ENCODE measurements around the gene DPYD. TPM values are rescaled to one million over a fixed set of nuclear protein-coding genes. Genes with fewer than 3 reads are reported as not detected.

DPYD gene
- total and polyA plus RNA-seq, 4 donors: 3.7 to 25.5 (median 10.6) TPM

- H3K9me3 ChIP-seq (ENCODE audit: control insufficient read depth, insufficient read depth, low read length): no peaks in the 10 kb centered on the region
- H3K27ac ChIP-seq (ENCODE audit: low read depth, low read length): no peak overlapping the region
- H3K4me3 ChIP-seq (ENCODE audit: low read depth, low read length): no peak overlapping the region
- DNase-seq (ENCODE audit: low read depth in 4 of 6, low spot score in 6 of 6): peak in 2 of 6 donors; percentile 79 to 90
- H3K4me1 ChIP-seq (ENCODE audit: control insufficient read depth, insufficient read depth, low read length): no peaks in the 10 kb centered on the region
- no peaks in the 10 kb centered on the region for H3K36me3 ChIP-seq (ENCODE audit: control insufficient read depth, insufficient read depth, low read length)
- no peaks in the 10 kb centered on the region for H3K27me3 ChIP-seq (ENCODE audit: control insufficient read depth, insufficient read depth, low read length)
- WGBS (ENCODE audit: insufficient coverage): no CpG with 5 or more reads among the region's 6 CpGs
Observed at GRCh38 chr1:97145321-97145956, 775.4 kb downstream of the DPYD start.

- Histone ChIP-seq H3K4me1 (ENCODE audit: control insufficient read depth, insufficient read depth, low read length) (no peaks in the 10 kb centered on the region), H3K9me3 (ENCODE audit: control insufficient read depth, insufficient read depth, low read length) (no peaks in the 10 kb centered on the region), H3K27ac (ENCODE audit: low read depth, low read length) (no peak overlapping the region), H3K4me3 (ENCODE audit: low read depth, low read length) (no peak overlapping the region), H3K36me3 (ENCODE audit: control insufficient read depth, insufficient read depth, low read length) (no peaks in the 10 kb centered on the region), H3K27me3 (ENCODE audit: control insufficient read depth, insufficient read depth, low read length) (no peaks in the 10 kb centered on the region)
- no peak for DNase-seq (ENCODE audit: low read depth in 4 of 6, low spot score in 6 of 6)
Observed at GRCh38 chr1:97144527-97144926, 776.3 kb downstream of the DPYD start.

- H3K4me1 ChIP-seq (ENCODE audit: control insufficient read depth, insufficient read depth, low read length): no peaks in the 10 kb centered on the region
- H3K27me3 ChIP-seq (ENCODE audit: control insufficient read depth, insufficient read depth, low read length): no peaks in the 10 kb centered on the region
- no peak overlapping the region for H3K4me3 ChIP-seq (ENCODE audit: low read depth, low read length)
- H3K9me3 ChIP-seq (ENCODE audit: control insufficient read depth, insufficient read depth, low read length): no peaks in the 10 kb centered on the region
- WGBS (ENCODE audit: insufficient coverage): no CpG with 5 or more reads among the region's 2 CpGs
- no peak for DNase-seq (ENCODE audit: low read depth in 4 of 6, low spot score in 6 of 6)
- no peak overlapping the region for H3K27ac ChIP-seq (ENCODE audit: low read depth, low read length)
- H3K36me3 ChIP-seq (ENCODE audit: control insufficient read depth, insufficient read depth, low read length): no peaks in the 10 kb centered on the region
Observed at GRCh38 chr1:97143236-97143882, 777.5 kb downstream of the DPYD start.

- H3K9me3 ChIP-seq (ENCODE audit: control insufficient read depth, insufficient read depth, low read length): no peaks in the 10 kb centered on the region
- H3K4me1 ChIP-seq (ENCODE audit: control insufficient read depth, insufficient read depth, low read length): no peaks in the 10 kb centered on the region
- DNase-seq (ENCODE audit: low read depth in 4 of 6, low spot score in 6 of 6): no peak
- H3K27me3 ChIP-seq (ENCODE audit: control insufficient read depth, insufficient read depth, low read length): no peaks in the 10 kb centered on the region
- no peak overlapping the region for H3K27ac ChIP-seq (ENCODE audit: low read depth, low read length)
- H3K36me3 ChIP-seq (ENCODE audit: control insufficient read depth, insufficient read depth, low read length): no peaks in the 10 kb centered on the region
- 83% methylated on average over 2 of the region's 3 CpGs for WGBS (ENCODE audit: insufficient coverage)
- no peak overlapping the region for H3K4me3 ChIP-seq (ENCODE audit: low read depth, low read length)
Observed at GRCh38 chr1:97140611-97141010, 780.2 kb downstream of the DPYD start.

- Histone ChIP-seq H3K27me3 (ENCODE audit: control insufficient read depth, insufficient read depth, low read length) (no peaks in the 10 kb centered on the region), H3K36me3 (ENCODE audit: control insufficient read depth, insufficient read depth, low read length) (no peaks in the 10 kb centered on the region), H3K4me1 (ENCODE audit: control insufficient read depth, insufficient read depth, low read length) (no peaks in the 10 kb centered on the region), H3K27ac (ENCODE audit: low read depth, low read length) (no peak overlapping the region), H3K4me3 (ENCODE audit: low read depth, low read length) (no peak overlapping the region), H3K9me3 (ENCODE audit: control insufficient read depth, insufficient read depth, low read length) (no peaks in the 10 kb centered on the region)
- no peak for DNase-seq (ENCODE audit: low read depth in 4 of 6, low spot score in 6 of 6)
- no CpG with 5 or more reads among the region's 2 CpGs for WGBS (ENCODE audit: insufficient coverage)
Observed at GRCh38 chr1:97139512-97139911, 781.3 kb downstream of the DPYD start.

GRCh38 chr1:97138515-97139032 lies 782.3 kb downstream of the DPYD start:
- H3K27me3 ChIP-seq (ENCODE audit: control insufficient read depth, insufficient read depth, low read length): no peaks in the 10 kb centered on the region
- DNase-seq (ENCODE audit: low read depth in 4 of 6, low spot score in 6 of 6): peak in 1 of 6 donors; percentile 20
- no CpG with 5 or more reads among the region's 4 CpGs for WGBS (ENCODE audit: insufficient coverage)
- H3K4me1 ChIP-seq (ENCODE audit: control insufficient read depth, insufficient read depth, low read length): no peaks in the 10 kb centered on the region
- peak overlapping the region; percentile 10 for H3K27ac ChIP-seq (ENCODE audit: low read depth, low read length)
- H3K36me3 ChIP-seq (ENCODE audit: control insufficient read depth, insufficient read depth, low read length): no peaks in the 10 kb centered on the region
- no peaks in the 10 kb centered on the region for H3K9me3 ChIP-seq (ENCODE audit: control insufficient read depth, insufficient read depth, low read length)
- H3K4me3 ChIP-seq (ENCODE audit: low read depth, low read length): no peak overlapping the region

- Histone ChIP-seq H3K36me3 (ENCODE audit: control insufficient read depth, insufficient read depth, low read length) (no peaks in the 10 kb centered on the region), H3K4me3 (ENCODE audit: low read depth, low read length) (no peak overlapping the region), H3K4me1 (ENCODE audit: control insufficient read depth, insufficient read depth, low read length) (no peaks in the 10 kb centered on the region), H3K9me3 (ENCODE audit: control insufficient read depth, insufficient read depth, low read length) (no peaks in the 10 kb centered on the region), H3K27me3 (ENCODE audit: control insufficient read depth, insufficient read depth, low read length) (no peaks in the 10 kb centered on the region), H3K27ac (ENCODE audit: low read depth, low read length) (no peak overlapping the region)
- WGBS (ENCODE audit: insufficient coverage): 58% methylated on average over 2 of the region's 5 CpGs
- peak in 2 of 6 donors; percentile 77 to 81 for DNase-seq (ENCODE audit: low read depth in 4 of 6, low spot score in 6 of 6)
Observed at GRCh38 chr1:97137862-97138514, 782.8 kb downstream of the DPYD start.

GRCh38 chr1:97136996-97137395 lies 783.8 kb downstream of the DPYD start:
- WGBS (ENCODE audit: insufficient coverage): 20% methylated on average over 1 of the region's 5 CpGs

GRCh38 chr1:97135972-97136371 lies 784.9 kb downstream of the DPYD start:
- H3K27ac ChIP-seq (ENCODE audit: low read depth, low read length): no peak overlapping the region
- no peak overlapping the region for H3K4me3 ChIP-seq (ENCODE audit: low read depth, low read length)
- no peak for DNase-seq (ENCODE audit: low read depth in 4 of 6, low spot score in 6 of 6)
- WGBS (ENCODE audit: insufficient coverage): 94% methylated on average over 2 of the region's 4 CpGs
- no peaks in the 10 kb centered on the region for H3K36me3 ChIP-seq (ENCODE audit: control insufficient read depth, insufficient read depth, low read length)
- no peaks in the 10 kb centered on the region for H3K4me1 ChIP-seq (ENCODE audit: control insufficient read depth, insufficient read depth, low read length)
- H3K27me3 ChIP-seq (ENCODE audit: control insufficient read depth, insufficient read depth, low read length): no peaks in the 10 kb centered on the region
- H3K9me3 ChIP-seq (ENCODE audit: control insufficient read depth, insufficient read depth, low read length): no peaks in the 10 kb centered on the region

More at GRCh38 chr1:97136996-97137395, 783.8 kb downstream of the DPYD start:
- peak in 1 of 6 donors; percentile 68 for DNase-seq (ENCODE audit: low read depth in 4 of 6, low spot score in 6 of 6)
- no peaks in the 10 kb centered on the region for H3K4me1 ChIP-seq (ENCODE audit: control insufficient read depth, insufficient read depth, low read length)
- H3K27ac ChIP-seq (ENCODE audit: low read depth, low read length): no peak overlapping the region
- H3K4me3 ChIP-seq (ENCODE audit: low read depth, low read length): no peak overlapping the region
- H3K9me3 ChIP-seq (ENCODE audit: control insufficient read depth, insufficient read depth, low read length): no peaks in the 10 kb centered on the region
- H3K36me3 ChIP-seq (ENCODE audit: control insufficient read depth, insufficient read depth, low read length): no peaks in the 10 kb centered on the region
- H3K27me3 ChIP-seq (ENCODE audit: control insufficient read depth, insufficient read depth, low read length): no peaks in the 10 kb centered on the region
